SU-DHL-6 (cell line): Measurements from ENCODE around the gene CSH1.
"Not testable (repeated sequence)": the region's sequence is repeated elsewhere in the genome, so short reads cannot be mapped to it uniquely, and the experiment has no call there.

ENCODE experiments used
- H2AFZ ChIP-seq: fragments of 200-600 bp; sonication (generic); 2 replicates; pipeline ENCODE4 v1.6.1; 2014; ENCODE audit warnings: low read depth, mild to moderate bottlenecking, moderate library complexity, mixed read lengths, antibody characterized with exemption, low read length; ENCODE audit not compliant: severe bottlenecking
- H3F3A ChIP-seq: fragments of 200-600 bp; shearing (Covaris generic); 2 replicates; pipeline ENCODE4 v1.6.0; 2016; ENCODE audit warnings: antibody characterized with exemption, mild to moderate bottlenecking; ENCODE audit not compliant: insufficient read depth
- H3K27ac ChIP-seq: fragments of 200-600 bp; sonication (generic); 2 replicates; pipeline ENCODE4 v1.5.1; 2016; ENCODE audit warnings: low read depth, mild to moderate bottlenecking, low read length, moderate library complexity, mixed read lengths
- H3K27me3 ChIP-seq: fragments of 200-600 bp; sonication (generic), shearing (Covaris generic); 2 replicates; pipeline ENCODE4 v1.6.0; 2014; ENCODE audit warnings: mild to moderate bottlenecking, low read length
- H3K36me3 ChIP-seq: fragments of 200-600 bp; sonication (generic); 2 replicates; pipeline ENCODE4 v1.6.1; 2014; ENCODE audit warnings: mild to moderate bottlenecking, low read length, mixed read lengths
- H3K4me2 ChIP-seq: fragments of 300-600, 200-600 bp; shearing (Covaris generic), sonication (generic); 2 replicates; pipeline ENCODE4 v1.6.0; 2014; ENCODE audit warnings: low read length, low read depth, mild to moderate bottlenecking; ENCODE audit not compliant: poor library complexity, severe bottlenecking
- H3K4me3 ChIP-seq: fragments of 200-600 bp; sonication (generic); 2 replicates; pipeline ENCODE4 v1.5.1; 2014; ENCODE audit warnings: antibody characterized with exemption, low read length, mild to moderate bottlenecking, mixed read lengths; ENCODE audit not compliant: insufficient read depth, poor library complexity, severe bottlenecking
- H3K79me2 ChIP-seq: fragments of 200-600 bp; sonication (generic); 2 replicates; pipeline ENCODE4 v1.6.1; 2014; ENCODE audit warnings: mild to moderate bottlenecking, low read length, moderate library complexity; ENCODE audit not compliant: insufficient read depth
- H3K9ac ChIP-seq: fragments of 200-600 bp; sonication (generic); 2 replicates; pipeline ENCODE4 v1.7.0; 2014; ENCODE audit warnings: mild to moderate bottlenecking, low read length
- H3K9me2 ChIP-seq: fragments of 200-600 bp; sonication (generic); replicated peaks from 2 replicates; pipeline ENCODE4 v1.6.1; 2014; ENCODE audit warnings: low read length; ENCODE audit not compliant: insufficient read depth
- H3K9me3 ChIP-seq: fragments of 200-600 bp; sonication (generic); 2 replicates; pipeline ENCODE4 v1.6.1; 2014; ENCODE audit warnings: low read length, mixed read lengths; ENCODE audit not compliant: insufficient read depth
- H4K20me1 ChIP-seq: fragments of 200-600 bp; sonication (generic); 2 replicates; pipeline ENCODE4 v1.6.1; 2014; ENCODE audit warnings: low read depth, mild to moderate bottlenecking, antibody characterized with exemption, low read length, moderate library complexity, mixed read lengths

Gene CSH1

GRCh38 chr17:63873577-63873976 lies 22.8 kb downstream of the CSH1 start, which contains the start of gene CSH2:
CSH2 (minus strand) TSS chr17:63873677; CDS start chr17:63873614, 63 bp downstream.
- H3K9me2 ChIP-seq, H3K27me3 ChIP-seq, H3K27ac ChIP-seq, H3K36me3 ChIP-seq, H3K4me3 ChIP-seq, H4K20me1 ChIP-seq, H3F3A ChIP-seq, H3K79me2 ChIP-seq, H3K4me2 ChIP-seq, H3K9ac ChIP-seq, H3K9me3 ChIP-seq, H2AFZ ChIP-seq: not testable (repeated sequence)

GRCh38 chr17:63871646-63872365 lies 24.6 kb downstream of the CSH1 start:
- H3K4me2 ChIP-seq, result not testable (repeated sequence)

GRCh38 chr17:63870292-63870665 lies 26.1 kb downstream of the CSH1 start:
- not testable (repeated sequence) for H3K9me2 ChIP-seq, H3F3A ChIP-seq, H3K9me3 ChIP-seq, H3K27ac ChIP-seq, H4K20me1 ChIP-seq, H2AFZ ChIP-seq, H3K36me3 ChIP-seq, H3K27me3 ChIP-seq, H3K9ac ChIP-seq, H3K4me2 ChIP-seq, H3K79me2 ChIP-seq, H3K4me3 ChIP-seq

More at GRCh38 chr17:63871646-63872365, 24.6 kb downstream of the CSH1 start:
- not testable (repeated sequence) for H3K79me2 ChIP-seq, H3K27me3 ChIP-seq, H2AFZ ChIP-seq, H3K36me3 ChIP-seq, H4K20me1 ChIP-seq, H3K27ac ChIP-seq, H3F3A ChIP-seq, H3K9ac ChIP-seq, H3K9me3 ChIP-seq, H3K9me2 ChIP-seq, H3K4me3 ChIP-seq

GRCh38 chr17:63869491-63870291 lies 26.7 kb downstream of the CSH1 start:
- H3K27ac ChIP-seq, H3K36me3 ChIP-seq, H3K4me3 ChIP-seq, H2AFZ ChIP-seq, H3K79me2 ChIP-seq, H4K20me1 ChIP-seq, H3F3A ChIP-seq, H3K9ac ChIP-seq, H3K4me2 ChIP-seq, H3K9me2 ChIP-seq, H3K27me3 ChIP-seq, H3K9me3 ChIP-seq: not testable (repeated sequence)

- H3K27me3 ChIP-seq, H3F3A ChIP-seq, H3K27ac ChIP-seq, H3K9me2 ChIP-seq, H3K4me2 ChIP-seq, H3K36me3 ChIP-seq, H3K9me3 ChIP-seq, H3K4me3 ChIP-seq, H2AFZ ChIP-seq, H3K79me2 ChIP-seq, H4K20me1 ChIP-seq, H3K9ac ChIP-seq: not testable (repeated sequence)
Observed at GRCh38 chr17:63866625-63867024, 29.7 kb downstream of the CSH1 start.
